Duodenal mucosa (tissue), 2 donors: ENCODE results near the gene GRAMD1A.
"Not testable (repeated sequence)": the region's sequence is repeated elsewhere in the genome, so short reads cannot be mapped to it uniquely, and the experiment has no call there.

Experiments
- H3K27ac ChIP-seq: one replicate; pipeline ENCODE4 v1.7.0; 2013; ENCODE audit warnings: low read depth, low read length
- H3K27me3 ChIP-seq, 2 donors: one replicate each; pipeline ENCODE4 v1.7.0; 2013; ENCODE audit warnings: low read length in 2 of 2, control low read depth in 1 of 2; ENCODE audit not compliant: insufficient read depth in 2 of 2, control insufficient read depth in 1 of 2
- H3K36me3 ChIP-seq, 2 donors: one replicate each; pipeline ENCODE4 v1.7.0; 2013; ENCODE audit warnings: low read length in 2 of 2, control low read depth in 1 of 2; ENCODE audit not compliant: insufficient read depth in 2 of 2, control insufficient read depth in 1 of 2
- H3K4me1 ChIP-seq, 2 donors: one replicate each; pipeline ENCODE4 v1.7.0; 2013; ENCODE audit warnings: low read length in 2 of 2, control low read depth in 1 of 2; ENCODE audit not compliant: insufficient read depth in 2 of 2, control insufficient read depth in 1 of 2
- H3K4me3 ChIP-seq, 2 donors: one replicate each; pipeline ENCODE4 v1.7.0; 2013; ENCODE audit warnings: low read length in 2 of 2, low read depth in 1 of 2
- H3K9ac ChIP-seq, 2 donors: one replicate each; pipeline ENCODE4 v1.7.0; 2013; ENCODE audit warnings: low read length in 2 of 2, low read depth in 1 of 2
- H3K9me3 ChIP-seq, 2 donors: one replicate each; pipeline ENCODE4 v1.7.0; 2013; ENCODE audit warnings: low read length in 2 of 2, control low read depth in 1 of 2; ENCODE audit not compliant: control insufficient read depth in 1 of 2

The GRAMD1A gene

GRCh38 chr19:35043906-35044305, 43.8 kb downstream of the GRAMD1A start:
- no peaks in the 10 kb centered on the region for H3K36me3 ChIP-seq
- no peaks in the 10 kb centered on the region for H3K9me3 ChIP-seq
- peaks cover 10 to 12% of the 10 kb centered on the region in 2 donors for H3K4me1 ChIP-seq
- H3K4me3 ChIP-seq = no peak overlapping the region
- H3K9ac ChIP-seq = no peak overlapping the region
- no peak overlapping the region for H3K27ac ChIP-seq
- peaks cover 2 to 7% of the 10 kb centered on the region in 2 donors for H3K27me3 ChIP-seq

GRCh38 chr19:35044317-35045117, 44.4 kb downstream of the GRAMD1A start:
- no peak overlapping the region for H3K27ac ChIP-seq
- H3K4me1 ChIP-seq = peaks cover 10 to 12% of the 10 kb centered on the region in 2 donors
- no peaks in the 10 kb centered on the region for H3K9me3 ChIP-seq
- H3K9ac ChIP-seq = no peak overlapping the region
- H3K27me3 ChIP-seq = peaks cover 2 to 7% of the 10 kb centered on the region in 2 donors
- no peaks in the 10 kb centered on the region for H3K36me3 ChIP-seq
- H3K4me3 ChIP-seq = no peak overlapping the region

- H3K4me3 ChIP-seq = no peak overlapping the region
- H3K9ac ChIP-seq = no peak overlapping the region
- peaks cover 6% of the 10 kb centered on the region in 2 donors for H3K4me1 ChIP-seq
- no peaks in the 10 kb centered on the region for H3K36me3 ChIP-seq
- no peak overlapping the region for H3K27ac ChIP-seq
- H3K27me3 ChIP-seq = peaks cover 0 to 2% of the 10 kb centered on the region in 2 donors
- no peaks in the 10 kb centered on the region for H3K9me3 ChIP-seq
Observed at GRCh38 chr19:35045667-35046300, 45.7 kb downstream of the GRAMD1A start.

DNA sequence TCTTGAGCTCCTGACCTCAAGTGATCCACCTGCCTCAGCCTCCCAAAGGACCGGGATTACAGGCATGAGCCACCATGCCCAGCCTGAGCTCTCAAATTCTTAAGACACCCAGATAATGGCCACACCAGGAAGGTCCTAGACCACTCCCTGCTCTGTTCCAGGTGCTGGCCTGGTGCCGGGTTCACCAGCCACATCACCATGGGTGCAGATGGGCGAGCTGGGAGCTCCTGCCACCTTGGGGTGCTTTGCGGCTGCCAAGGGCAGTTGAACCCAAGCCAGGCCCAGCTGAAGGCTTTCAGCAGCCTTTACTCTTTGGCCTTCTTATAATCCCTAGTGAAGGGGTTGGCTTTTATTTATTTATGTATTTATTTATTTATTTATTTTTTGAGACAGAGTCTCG, 46.3 kb downstream of the GRAMD1A start:
- Histone ChIP-seq H3K4me3 (no peak overlapping the region), H3K9me3 (no peaks in the 10 kb centered on the region), H3K27me3 (peaks cover 0 to 2% of the 10 kb centered on the region in 2 donors), H3K36me3 (no peaks in the 10 kb centered on the region), H3K4me1 (no peaks in the 10 kb centered on the region), H3K9ac (no peak overlapping the region), H3K27ac (no peak overlapping the region)

DNA sequence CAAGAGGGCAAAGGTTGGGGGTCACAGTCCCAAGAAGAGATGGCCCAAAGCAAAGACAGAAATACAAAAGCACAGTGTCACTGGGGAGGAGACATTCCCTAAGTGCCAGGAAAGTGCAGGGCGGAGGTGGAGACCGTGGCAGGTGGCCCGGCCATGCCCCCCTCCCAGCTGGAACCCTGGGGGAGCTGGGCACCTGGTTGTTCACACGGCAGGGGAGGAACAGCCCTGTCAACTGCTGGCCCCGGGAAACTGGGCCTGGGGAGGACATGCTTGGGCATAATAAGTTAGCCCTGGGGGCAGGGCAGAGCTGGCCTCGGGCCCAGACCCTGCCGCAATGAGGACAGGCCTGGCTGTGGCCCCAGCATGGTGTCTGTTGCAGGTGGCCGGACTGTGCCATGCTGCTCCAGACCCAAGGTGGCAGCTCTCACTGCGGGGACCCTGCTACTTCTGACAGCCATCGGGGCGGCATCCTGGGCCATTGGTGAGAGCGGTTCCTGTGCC, 48.8 kb downstream of the GRAMD1A start:
- Histone ChIP-seq H3K4me1 (no peaks in the 10 kb centered on the region), H3K9ac (no peak overlapping the region), H3K4me3 (no peak overlapping the region), H3K9me3 (no peaks in the 10 kb centered on the region), H3K27me3 (no peaks in the 10 kb centered on the region), H3K27ac (no peak overlapping the region), H3K36me3 (no peaks in the 10 kb centered on the region)

GRCh38 chr19:35049456-35049855, 49.3 kb downstream of the GRAMD1A start:
- Histone ChIP-seq H3K36me3 (no peaks in the 10 kb centered on the region), H3K4me3 (no peak overlapping the region), H3K27me3 (peaks cover 0 to 2% of the 10 kb centered on the region in 2 donors), H3K4me1 (no peaks in the 10 kb centered on the region), H3K9me3 (no peaks in the 10 kb centered on the region), H3K9ac (no peak overlapping the region), H3K27ac (no peak overlapping the region)

GRCh38 chr19:35050662-35051061, 50.5 kb downstream of the GRAMD1A start:
- H3K9me3 ChIP-seq, H3K36me3 ChIP-seq, H3K27ac ChIP-seq, H3K27me3 ChIP-seq, H3K4me3 ChIP-seq, H3K4me1 ChIP-seq, H3K9ac ChIP-seq: not testable (repeated sequence)

DNA sequence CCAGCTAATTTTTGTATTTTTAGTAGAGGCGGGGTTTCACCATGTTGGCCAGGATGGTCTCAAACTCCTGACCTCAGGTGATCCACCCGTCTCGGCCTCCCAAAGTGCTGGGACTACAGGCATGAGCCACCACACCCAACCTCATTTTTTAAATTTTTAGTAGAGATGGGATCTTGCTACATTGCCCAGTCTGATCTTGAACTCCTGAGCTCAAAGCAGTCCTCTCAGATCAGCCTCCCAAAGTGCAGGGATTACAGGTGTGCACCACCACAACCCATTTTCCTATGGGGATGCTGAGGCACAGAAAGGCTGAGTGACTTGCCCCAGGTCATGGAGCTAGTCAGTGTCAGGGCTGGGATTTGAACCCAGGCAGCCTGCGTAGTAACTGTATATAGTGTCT, 51.1 kb downstream of the GRAMD1A start:
- not testable (repeated sequence) for H3K36me3 ChIP-seq, H3K9me3 ChIP-seq, H3K4me1 ChIP-seq, H3K27ac ChIP-seq, H3K9ac ChIP-seq, H3K27me3 ChIP-seq, H3K4me3 ChIP-seq

GRCh38 chr19:35051796-35052195, 51.7 kb downstream of the GRAMD1A start:
- H3K36me3 ChIP-seq = no peaks in the 10 kb centered on the region
- H3K9me3 ChIP-seq = no peaks in the 10 kb centered on the region
- no peak overlapping the region for H3K27ac ChIP-seq
- H3K27me3 ChIP-seq = peaks cover 0 to 7% of the 10 kb centered on the region in 2 donors
- no peaks in the 10 kb centered on the region for H3K4me1 ChIP-seq
- H3K4me3 ChIP-seq = no peak overlapping the region
- H3K9ac ChIP-seq = no peak overlapping the region

- Histone ChIP-seq H3K9me3 (no peaks in the 10 kb centered on the region), H3K27me3 (peaks cover 0 to 7% of the 10 kb centered on the region in 2 donors), H3K4me3 (no peak overlapping the region), H3K27ac (no peak overlapping the region), H3K36me3 (no peaks in the 10 kb centered on the region), H3K9ac (no peak overlapping the region), H3K4me1 (no peaks in the 10 kb centered on the region)
Observed at GRCh38 chr19:35052599-35053190, 52.6 kb downstream of the GRAMD1A start.
